ENCODE data around the gene C12orf57.

The C12orf57 gene

GRCh38 chr12:6919588-6919987, 24.2 kb upstream of the C12orf57 start:
- no peak for DNase-seq

GRCh38 chr12:6921539-6921938, 22.3 kb upstream of the C12orf57 start:
- DNase-seq, result no peak

GRCh38 chr12:6921996-6922946, 21.6 kb upstream of the C12orf57 start:
- no peak for DNase-seq

GRCh38 chr12:6923003-6923732, 20.7 kb upstream of the C12orf57 start:
- DNase-seq, result no peak

- DNase-seq, result no peak
Observed at GRCh38 chr12:6923851-6924250, 20.0 kb upstream of the C12orf57 start.

- DNase-seq, result no peak
Observed at GRCh38 chr12:6925239-6925539, 18.6 kb upstream of the C12orf57 start.

- no peak for DNase-seq
Observed at GRCh38 chr12:6925540-6926279, 18.1 kb upstream of the C12orf57 start.

GRCh38 chr12:6927379-6928021, 16.3 kb upstream of the C12orf57 start, which contains the start of gene ATN1:
Gene ATN1 (plus strand): TSS chr12:6927959. CDS start chr12:6934002, 6,043 bp downstream.
- DNase-seq, result no peak

- DNase-seq, result no peak
Observed at GRCh38 chr12:6928022-6928702, 15.7 kb upstream of the C12orf57 start.

- DNase-seq, result no peak
Observed at GRCh38 chr12:6928703-6929407, 15.0 kb upstream of the C12orf57 start.

- DNase-seq, result no peak
Observed at GRCh38 chr12:6929466-6930452, 14.1 kb upstream of the C12orf57 start.

- no peak for DNase-seq
Observed at GRCh38 chr12:6932766-6933165, 11.1 kb upstream of the C12orf57 start.

- no peak for DNase-seq
Observed at GRCh38 chr12:6934110-6934509, 9.7 kb upstream of the C12orf57 start.

GRCh38 chr12:6935371-6936193, 8.2 kb upstream of the C12orf57 start:
- no peak for DNase-seq

- DNase-seq, result no peak
Observed at GRCh38 chr12:6936194-6936635, 7.6 kb upstream of the C12orf57 start.

- DNase-seq, result no peak
Observed at GRCh38 chr12:6936636-6937480, 7.0 kb upstream of the C12orf57 start.

- DNase-seq, result peak; percentile 96
Observed at GRCh38 chr12:6937481-6938352, 6.1 kb upstream of the C12orf57 start.

All from CD4-positive, alpha-beta T cell treated with Interleukin-4 for 4 hours (primary cell).